ENCODE results near the gene MRPL27.

GRCh38 chr17:50356418-50356817 lies 16.6 kb downstream of the MRPL27 start:
- TF ChIP-seq CTCF (IDR thresholded peaks at IDR 0.05): no peak
- no peak for TF ChIP-seq EZH2 (IDR thresholded peaks at IDR 0.05; ENCODE audit: borderline replicate concordance, insufficient read depth, low read depth, low read length, poor library complexity, severe bottlenecking)

All from B cell (primary cell).